Central memory CD4-positive, alpha-beta T cell (primary cell): ENCODE results near the gene PDE6D.
"Not testable (repeated sequence)": the region's sequence is repeated elsewhere in the genome, so short reads cannot be mapped to it uniquely, and the experiment has no call there.

Experiments used
- DNase-seq: peaks from one replicate; pipeline ENCODE4 v3.0.0; 2022

PDE6D gene

DNA sequence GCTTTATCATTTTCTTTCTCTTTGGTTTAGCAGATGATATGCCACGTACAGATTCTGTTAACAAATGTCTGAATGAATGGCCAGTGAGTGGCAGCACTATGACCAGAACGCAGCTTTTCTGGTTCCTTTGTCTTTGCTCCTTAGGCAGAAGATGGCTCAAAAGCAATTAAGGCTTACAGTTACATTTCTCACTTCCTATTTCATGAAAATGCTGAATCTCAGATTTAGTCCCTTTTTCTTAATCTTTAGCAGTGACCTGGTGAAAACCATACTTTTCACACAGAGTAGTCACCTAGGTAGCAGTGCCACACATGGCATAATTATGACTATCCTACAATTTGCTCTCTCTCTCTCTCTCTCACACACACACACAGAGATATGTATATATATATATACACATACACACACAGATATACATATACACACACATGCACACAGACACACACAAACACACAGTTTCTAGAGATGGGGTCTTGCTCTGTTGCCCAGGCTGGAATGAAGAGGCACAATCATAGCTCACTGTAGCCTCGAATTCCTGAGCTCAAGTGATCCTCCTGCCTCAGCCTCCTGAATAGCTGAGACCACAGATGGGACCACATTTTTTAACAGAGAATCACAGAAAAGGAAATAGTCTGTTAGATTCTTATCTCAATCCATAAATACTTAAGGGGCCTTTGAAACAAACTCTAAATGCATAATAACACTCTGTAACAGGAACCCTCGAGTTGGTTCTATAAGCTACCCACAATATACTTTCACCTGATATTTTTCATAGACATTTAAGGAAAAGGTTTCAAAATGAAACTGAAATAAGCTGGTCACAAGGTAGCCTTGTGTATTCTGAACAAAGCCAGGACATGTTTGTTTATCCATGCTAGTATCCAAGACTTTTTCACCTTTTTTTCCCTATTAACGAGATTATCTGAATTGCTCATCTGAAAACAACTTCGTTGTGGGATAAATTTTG, 11.6 kb downstream of the PDE6D start:
- DNase-seq, result no peak

DNA sequence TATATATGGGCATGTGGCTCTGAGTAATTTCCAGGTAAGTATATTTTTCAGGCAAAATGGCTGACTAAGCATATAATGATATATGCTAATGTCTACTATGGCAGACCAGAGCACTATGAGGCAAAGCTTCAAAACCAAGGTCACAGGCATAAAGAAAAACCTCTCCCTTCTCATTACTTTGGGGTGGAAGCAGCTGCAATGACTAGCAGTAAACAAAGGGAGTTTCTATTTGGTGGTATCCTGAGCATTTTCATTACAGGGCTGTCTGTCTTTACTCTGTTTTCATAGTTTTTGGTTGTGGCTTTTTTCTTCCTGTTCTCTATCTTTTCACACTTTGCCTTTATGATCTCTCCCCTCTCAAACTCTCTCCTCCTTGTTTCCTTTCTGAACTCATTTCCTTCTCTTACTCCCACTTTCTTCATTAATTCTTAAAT, 15.6 kb downstream of the PDE6D start:
- no peak for DNase-seq

DNA sequence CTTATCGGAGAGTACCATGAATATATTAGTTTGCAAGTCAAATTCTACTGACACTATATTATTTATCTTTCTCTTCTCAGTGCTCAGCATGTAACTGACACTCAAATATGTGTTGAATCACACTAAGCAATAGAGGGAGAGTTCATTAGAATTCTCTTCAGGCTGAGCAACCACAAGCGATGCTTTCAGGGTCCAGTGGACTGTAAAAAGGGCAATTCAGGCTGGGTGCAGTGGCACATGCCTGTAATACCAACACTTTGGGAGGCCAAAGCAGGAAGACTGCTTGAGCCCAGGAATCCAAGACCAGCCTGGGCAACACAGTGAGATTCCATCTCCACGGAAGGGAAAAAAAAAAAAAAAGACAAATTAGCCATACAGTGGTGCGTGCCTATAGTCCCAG, 16.3 kb downstream of the PDE6D start:
- DNase-seq, result no peak

DNA sequence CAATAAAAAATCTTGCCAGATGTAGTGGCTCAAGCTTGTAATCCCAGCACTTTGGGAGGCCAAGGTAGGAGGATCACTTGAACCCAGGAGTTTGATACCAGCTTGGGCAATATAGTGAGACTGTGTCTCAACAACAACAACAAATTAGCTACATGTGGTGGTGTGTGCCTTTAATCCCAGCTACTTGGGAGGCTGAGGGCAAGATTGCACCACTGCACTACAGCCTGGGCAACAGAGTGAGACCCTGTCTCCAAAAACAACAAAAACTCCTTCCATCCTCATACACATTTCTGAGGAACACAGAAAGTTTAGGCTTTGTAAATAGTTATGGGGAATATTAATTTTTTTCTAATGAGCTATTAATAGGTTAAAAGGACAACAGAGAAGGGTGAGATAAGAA, 17.0 kb downstream of the PDE6D start:
- no peak for DNase-seq

DNA sequence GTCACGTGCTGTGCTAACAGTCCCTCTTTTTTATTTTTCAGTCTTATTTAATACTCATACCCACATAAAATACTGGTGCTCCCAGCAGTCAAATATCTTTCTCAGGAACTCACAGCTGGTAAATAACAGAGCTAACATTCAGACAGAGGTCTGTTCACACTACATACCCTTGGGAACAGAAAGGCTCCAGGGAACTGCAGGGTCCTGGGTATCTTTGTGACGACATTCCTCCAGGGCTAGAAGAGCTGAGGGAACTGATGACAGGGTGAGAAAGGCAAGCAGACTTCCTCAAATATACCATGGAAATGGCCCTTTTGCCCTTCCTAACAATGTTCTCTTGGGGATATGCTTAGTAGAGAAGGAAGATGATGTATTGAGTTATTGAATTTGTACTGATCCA, 19.3 kb downstream of the PDE6D start:
- DNase-seq, result no peak

DNA sequence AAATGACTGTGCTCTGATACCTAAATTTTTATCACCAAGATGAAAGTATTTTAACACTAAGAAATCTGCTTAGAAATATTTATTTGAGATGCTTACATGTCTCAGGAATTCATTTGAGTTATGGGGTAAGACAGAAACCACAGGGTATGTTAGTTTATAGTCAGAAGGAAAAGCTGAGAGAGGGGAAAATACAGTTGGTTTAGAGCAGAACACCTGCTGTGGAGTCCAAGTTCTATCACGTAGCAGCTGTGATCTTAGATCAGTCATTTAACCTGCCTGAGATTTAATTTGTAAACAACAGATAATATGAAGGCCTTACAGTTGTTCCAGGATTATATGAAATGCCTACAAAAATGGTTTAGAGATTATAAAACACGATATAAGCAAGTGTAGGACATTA, 29.0 kb downstream of the PDE6D start:
- no peak for DNase-seq

DNA sequence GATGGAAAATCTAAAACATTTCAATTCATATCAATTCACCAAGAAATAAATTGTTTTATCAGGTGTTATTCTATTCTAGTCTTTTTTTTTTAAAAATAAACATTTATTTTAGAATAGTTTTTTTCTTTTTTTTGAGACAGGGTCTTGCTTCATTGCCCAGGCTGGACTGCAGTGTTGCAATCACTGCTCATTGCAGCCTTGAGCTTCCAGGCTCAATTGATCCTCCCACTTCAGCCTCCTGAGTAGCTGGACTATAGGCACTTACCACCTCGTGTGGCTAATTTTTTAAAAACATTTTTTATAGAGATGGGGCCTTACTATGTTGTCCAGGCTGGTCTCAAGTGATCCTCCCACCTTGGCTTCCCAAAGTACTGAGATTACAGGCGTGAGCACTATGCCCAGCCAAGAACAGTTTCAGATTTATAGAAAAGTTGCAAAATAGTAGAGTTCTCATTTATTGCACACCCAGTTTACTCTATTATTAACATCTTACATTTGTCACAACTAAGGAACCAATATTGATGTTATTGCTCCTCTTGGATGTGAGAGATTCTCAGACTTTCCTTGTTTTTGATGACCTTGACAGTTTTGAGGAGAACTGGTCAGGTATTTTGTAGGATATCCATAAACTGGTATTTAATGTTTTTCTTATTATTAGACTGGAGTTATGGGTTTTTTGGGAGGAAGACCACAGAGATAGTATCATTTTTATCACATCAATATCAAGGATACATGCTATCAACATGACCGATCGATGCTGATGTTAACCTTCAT, 29.9 kb downstream of the PDE6D start:
- no peak for DNase-seq

DNA sequence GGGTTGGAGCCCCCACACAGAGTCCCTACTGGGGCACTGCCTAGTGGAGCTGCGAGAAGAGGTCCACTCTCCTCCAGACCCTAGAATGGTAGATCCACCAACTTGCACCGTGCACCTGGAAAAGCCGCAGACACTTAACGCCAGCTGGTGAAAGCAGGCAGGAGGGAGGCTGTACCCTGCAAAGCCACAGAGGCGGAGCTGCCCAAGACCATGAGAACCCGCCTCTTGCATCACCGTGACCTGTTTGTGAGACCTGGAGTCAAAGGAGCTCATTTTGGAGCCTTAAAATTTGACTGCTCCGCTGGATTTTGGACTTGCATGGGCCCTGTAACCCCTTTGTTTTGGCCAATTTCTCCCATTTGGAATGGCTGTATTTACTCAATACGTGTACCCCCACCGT, 32.1 kb downstream of the PDE6D start:
- not testable (repeated sequence) for DNase-seq

DNA sequence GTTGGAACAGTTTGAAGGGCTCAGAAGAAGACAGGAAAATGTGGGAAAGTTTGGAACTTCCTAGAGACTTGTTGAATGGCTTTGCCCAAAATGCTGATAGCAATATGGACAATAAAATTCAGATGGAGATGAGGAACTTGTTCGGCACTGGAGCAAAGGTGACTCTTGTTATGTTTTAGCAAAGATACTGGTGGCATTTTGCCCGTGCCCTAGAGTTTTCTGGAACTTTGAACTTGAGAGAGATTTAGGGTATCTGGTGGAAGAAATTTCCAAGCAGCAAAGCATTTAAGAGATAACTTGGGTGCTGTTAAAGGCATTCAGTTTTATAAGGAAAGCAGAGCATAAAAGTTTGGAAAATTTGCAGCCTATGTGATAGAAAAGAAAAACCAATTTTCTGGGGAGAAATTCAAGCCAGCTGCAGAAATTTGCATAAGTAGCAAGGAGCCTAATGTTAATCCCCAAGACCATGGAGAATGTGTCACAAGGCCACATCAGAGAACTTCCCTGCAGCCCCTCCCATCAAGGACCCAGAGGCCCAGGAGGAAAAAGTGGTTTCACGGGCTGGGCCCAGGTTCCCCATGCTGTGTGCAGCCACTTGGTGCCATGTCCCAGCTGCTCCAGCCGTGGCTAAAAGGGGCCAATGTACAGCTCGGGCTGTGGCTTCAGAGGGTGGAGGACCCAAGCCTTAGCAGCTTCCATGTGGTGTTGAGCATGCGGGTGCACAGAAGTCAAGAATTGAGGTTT, 32.8 kb downstream of the PDE6D start:
- DNase-seq, result not testable (repeated sequence)

DNA sequence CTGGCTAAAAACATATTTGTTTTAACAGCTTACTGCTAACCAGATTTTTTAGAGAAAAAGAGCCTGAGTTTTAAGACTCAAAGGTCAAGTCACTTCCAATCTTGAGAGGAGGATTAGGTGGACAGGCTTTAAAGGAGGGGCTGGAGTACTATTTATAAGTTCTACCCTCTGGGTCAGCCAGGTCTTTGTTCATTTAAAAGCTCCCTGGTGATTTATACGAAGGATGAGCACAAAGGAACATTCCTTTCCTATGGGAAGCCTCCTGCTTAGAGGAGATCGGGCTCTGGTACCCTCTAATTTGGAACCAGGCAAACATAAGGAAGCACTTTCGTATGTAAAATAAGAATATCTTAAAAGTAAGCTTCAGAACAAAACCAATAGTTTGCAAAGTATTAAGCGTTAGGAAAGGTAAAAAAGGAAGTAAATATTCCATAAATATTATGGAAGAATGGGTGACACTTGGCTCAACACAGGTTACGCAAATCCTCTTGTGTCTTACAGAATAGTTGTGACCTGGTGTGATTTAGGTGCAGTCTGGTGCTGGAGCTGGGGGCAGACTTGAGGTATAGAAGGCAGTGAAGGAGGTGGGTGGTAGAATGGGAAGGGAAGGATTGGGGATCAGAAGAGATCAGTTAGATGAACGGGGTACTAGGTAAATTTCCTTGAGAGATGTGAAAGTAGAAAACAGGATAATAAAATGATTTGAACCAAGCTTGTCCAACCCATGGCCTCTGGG, 35.6 kb downstream of the PDE6D start:
- DNase-seq, result no peak

DNA sequence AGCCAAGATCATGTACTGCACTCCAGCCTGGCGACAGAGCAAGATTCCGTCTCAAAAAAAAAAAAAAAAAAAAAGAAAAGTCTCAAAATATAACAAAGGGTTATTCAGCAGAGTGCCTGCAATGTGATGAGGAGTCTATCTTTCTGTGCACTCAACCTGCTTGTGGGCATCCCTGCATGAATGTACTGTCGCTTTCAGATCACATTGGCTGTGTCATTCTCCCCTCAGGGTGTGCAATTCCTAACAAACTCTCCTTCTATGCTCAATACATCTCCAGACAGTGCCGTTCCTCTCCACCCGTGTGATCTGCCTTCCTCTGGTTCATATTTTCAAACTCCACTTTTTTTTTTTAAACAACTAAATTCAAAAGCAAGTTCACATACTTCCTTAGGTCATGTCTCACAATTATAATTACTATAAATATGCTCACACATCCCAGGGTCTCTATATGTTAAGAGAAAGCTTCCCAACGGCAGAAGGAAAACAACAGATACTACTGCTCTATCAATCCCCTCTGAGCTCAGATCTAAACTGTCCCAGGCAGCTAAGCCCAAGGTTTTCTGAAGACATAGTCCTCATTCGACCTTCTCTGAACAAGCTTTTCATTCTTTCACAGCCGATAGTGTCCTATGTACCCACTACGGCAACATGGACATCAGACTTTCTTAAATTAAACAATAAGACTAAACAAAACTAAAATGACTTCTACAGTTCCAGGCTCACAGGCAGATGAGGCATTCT, 37.5 kb downstream of the PDE6D start:
- no peak for DNase-seq

DNA sequence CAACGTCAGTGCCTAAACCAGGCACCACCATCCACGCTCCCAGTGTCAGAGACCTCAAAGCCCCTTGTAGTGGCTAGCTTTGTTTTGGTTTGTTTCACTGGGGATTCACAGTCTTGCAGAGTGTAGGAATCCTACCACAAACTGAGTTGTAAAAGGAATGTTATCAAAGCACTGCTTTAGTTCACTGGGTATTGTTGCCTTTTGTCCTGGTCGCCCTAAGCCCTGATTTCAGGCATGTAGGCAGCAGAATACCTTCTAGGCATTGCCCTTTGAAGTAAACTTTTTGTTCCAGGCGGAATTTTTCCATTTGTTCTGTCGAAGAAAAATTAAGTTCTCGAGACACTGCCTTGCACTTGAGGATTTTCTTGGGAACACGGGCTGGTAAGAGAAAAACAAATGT, 43.3 kb downstream of the PDE6D start:
- DNase-seq, result no peak

DNA sequence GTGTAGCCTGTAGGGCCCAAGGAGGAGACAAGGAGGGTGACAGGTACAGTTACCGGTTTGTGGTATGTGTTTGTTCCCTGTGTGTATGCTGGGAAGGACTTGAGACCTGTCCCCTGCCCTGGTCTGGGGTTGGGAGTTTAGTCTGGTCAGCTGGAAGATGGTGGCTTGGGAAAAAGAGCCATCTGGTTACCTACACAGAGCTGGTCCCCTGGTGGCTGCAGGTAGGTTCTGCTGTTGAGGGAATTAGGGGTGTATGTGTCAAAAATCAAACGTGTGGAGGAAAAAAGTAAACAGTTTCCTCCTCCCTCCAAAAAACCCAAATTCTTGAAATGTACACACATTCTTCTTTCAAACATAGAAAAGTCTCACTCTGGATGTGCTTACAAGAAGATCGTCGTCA, 48.5 kb downstream of the PDE6D start:
- DNase-seq, result no peak

DNA sequence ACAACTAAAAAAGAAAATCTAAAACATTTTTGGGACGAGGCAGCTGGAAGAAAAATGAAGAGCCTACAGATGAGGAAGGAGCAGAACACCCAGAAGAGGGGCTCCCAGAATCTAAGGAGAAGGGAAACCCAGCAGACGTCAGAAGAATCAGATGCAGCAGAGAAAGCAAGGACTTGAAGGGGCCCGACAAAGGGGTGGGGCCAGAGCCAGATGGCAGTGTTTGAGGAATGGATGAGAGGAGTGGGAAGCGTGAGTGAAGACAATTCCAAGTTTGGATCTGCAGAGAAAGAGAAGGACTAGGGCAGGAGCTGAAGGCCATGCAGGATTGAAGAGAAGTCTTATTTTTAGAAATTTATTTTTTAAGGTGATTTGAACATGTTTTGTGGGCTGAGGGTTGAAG, 53.5 kb downstream of the PDE6D start:
- DNase-seq, result no peak

DNA sequence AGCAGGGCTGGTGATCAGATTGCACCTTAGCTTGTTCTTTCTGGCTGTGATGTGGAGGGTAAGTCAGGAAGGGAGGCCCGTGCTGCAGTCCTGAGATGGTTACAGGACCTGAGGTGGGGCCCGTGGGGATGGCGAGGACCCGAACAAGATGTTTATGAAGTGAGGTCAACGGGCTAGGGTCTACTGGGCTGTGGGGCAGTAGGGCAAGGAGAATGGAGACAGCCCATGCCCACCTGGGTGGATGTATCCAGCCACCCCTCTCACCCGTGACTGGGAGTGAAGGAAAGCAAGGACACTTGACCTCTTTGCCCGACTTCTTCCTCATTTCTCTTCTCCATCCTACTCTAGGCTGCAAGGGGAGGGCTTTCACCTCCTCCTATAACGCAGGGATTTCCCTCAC, 54.8 kb downstream of the PDE6D start:
- DNase-seq, result no peak

DNA sequence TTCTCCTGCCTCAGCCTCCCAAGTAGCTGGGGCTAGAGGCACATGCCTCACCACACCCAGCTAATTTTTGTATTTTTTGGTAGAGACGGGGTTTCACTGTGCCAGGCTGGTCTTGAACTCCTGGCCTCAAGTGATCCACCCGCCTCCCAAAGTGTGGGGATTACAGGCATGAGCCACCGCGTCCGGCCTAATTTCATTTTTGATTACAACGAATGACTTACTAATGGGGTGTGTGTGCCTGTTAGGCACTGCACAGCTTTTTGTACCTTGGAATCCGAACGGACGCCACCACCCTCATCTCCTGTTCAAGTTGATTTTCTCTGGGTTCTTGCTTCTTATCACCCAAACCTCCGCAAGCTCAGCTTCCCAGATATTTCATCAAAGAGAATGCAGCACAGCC, 55.6 kb downstream of the PDE6D start:
- DNase-seq, result no peak

DNA sequence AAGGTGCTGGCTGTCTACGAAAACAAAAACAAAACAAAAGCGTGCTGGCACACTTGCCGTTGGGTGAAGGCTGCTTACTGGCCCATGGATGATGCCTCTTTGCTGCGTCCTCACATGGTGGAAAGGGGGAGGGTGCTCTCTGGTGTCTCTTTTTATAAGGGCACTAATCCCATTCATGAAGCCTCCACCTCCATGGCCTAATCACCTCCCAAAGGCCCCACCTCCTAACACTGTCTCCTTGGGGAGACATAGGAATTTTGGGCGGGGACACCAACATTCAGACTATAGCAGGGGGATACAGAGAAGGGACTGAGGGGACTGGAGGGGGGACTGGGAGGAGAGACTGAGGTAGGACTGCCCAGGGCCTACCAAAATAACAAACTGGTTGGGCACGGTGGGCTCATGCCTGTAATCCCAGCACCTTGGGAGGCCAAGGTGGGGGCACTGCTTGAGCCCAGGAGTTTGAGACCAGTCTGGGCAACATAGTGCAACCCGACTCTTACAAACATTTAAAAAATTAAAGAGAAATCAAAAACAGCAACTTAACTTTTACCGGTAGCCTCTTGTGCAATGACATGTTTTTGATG, 58.3 kb downstream of the PDE6D start:
- no peak for DNase-seq

DNA sequence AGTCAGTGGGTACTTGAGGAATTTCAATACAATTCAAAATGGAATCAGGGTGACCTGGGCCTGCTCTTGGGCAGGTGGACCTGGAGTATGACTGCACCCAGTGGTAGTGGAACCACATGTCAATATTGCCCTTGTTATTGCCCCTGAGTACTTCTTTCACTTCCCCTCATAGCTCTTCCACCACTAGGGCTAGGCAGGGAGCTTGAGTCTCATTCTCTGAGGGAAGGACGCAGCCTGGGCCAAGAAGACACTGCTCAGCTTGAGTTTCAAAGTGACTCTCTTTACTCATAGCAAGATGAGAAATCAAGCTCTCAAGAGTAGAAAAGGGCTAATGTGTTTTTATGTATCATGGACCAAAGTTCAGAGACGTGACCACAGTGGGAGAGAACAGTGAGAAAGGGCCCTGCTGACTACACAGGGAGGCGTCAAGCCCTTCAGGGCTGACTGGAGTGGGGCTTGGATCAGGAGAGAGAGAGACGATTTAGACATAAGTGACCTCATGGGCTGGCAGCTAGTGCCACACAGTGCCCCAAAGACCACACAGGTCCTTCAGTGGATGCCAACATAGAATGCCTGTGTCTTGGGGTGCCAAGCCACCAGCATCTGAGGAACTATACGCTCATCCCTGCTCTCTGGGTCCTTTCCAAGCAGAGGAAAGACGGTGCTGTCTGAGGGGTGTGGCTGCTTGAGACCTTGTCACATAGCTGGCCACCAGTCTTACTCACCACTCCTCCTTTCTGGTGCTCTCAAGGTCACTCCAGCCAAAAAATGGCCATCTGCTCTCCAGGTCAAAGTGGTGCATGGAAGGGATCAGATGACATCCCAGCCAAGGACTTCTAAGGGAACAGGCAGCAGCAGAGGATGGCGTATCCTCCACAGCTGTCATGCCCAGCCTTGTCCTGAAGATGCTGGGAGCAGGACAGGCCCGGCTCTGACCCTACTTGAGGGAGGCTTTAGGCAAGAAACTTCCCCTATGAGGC, 59.8 kb downstream of the PDE6D start:
- DNase-seq, result no peak

DNA sequence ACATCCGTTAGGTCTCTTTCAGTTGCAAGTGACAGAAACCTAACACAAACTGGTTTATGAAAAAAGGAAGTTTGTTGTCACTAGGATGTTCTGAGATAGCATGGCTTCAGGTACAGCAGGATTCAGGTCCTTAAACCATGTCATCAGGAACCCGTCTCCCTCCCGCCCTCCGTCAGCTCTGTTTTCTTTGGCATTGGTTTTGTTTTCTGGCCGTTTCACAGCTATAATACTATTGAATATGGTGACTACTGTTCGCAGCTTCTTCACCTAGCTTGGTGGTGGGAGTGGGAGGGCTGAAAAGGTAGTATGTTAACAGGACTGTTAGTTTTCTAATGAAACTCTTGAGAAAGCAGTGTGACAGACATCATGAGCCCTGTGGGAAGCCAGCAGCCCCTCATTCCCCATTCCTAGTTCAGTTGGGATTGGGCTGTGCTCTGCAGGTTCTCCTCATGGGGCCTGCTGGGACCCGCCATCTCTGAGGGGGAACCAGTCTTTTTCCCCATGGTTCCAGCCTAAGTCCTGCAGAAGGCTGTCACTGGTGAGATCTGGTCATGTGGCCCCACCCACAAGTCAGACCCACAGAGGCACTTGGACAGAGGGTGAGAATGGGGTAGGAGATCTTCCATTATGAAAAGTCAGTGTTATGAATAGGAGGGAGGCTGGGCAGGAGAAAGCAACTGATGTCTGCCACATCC, 60.6 kb downstream of the PDE6D start:
- no peak for DNase-seq

DNA sequence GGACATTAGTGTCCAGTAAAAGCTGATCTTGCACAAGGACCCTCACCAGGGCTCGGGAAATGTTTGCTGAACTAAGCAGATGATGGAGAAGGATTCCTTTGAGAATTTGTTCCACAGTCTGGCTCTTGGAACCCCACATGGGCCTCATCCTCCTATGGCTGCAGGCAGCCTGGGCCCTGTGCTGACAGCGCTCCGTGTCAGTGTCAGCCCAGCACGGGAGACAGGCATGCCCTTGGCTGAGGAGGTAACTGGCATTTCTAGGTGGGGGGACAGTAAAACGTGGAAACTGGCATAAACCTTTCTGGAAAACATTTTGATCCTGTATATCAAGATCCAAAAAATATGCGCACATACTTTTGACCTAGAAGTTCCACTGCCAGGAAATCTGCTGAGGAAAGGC, 62.3 kb downstream of the PDE6D start:
- no peak for DNase-seq
